GM15510 (cell line): Measurements from ENCODE around the gene CDK1.

Source experiments
- POLR2A ChIP-seq: IDR thresholded peaks from 3 replicates; pipeline ENCODE4 v1.6.1; 2011; ENCODE audit warnings: borderline replicate concordance; ENCODE audit not compliant: insufficient read length; ENCODE audit errors: extremely low read depth

CDK1 gene

DNA sequence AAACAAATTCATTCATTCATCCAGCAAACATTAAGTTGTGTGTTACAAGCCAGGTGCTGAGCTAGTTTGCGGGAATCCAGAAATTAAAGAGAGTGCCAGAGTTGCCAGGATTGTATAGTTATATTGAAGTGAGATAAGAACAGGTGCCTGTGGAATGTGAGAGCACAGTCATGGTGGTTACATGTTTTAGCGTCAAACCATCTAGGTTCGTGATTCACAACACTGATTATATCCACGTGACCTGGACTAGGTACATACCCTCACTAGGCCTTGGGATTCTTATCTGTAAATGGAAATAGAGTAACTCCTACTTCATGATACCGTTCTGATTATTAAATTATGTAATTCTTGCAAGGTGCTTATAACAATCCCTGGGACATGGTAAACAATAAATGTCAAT is 24.5 kb upstream of the CDK1 start:
- no peak for TF ChIP-seq POLR2A

DNA sequence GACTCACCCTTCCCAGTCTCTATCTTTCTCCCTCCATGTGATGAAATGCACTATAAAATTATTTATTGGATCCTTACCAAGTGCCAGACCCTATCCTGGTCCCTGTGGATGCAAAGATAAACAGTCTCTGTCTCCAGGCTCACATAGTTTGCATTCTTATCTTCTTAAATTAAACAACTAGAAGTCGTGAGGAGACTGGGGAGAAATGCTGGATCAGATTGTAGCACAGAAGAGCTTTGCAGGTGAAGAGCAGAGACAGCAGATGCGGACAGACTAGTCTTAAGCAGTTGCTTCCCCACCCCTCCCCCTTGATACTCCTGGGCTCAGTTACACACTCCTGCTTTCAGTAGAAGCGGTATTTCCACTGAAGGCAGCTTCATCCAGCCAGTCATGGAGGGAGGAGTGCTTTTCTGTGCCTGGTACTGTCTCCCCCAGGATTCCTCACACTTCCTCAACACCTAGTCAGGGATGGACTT is 20.8 kb upstream of the CDK1 start:
- TF ChIP-seq POLR2A, result no peak

DNA sequence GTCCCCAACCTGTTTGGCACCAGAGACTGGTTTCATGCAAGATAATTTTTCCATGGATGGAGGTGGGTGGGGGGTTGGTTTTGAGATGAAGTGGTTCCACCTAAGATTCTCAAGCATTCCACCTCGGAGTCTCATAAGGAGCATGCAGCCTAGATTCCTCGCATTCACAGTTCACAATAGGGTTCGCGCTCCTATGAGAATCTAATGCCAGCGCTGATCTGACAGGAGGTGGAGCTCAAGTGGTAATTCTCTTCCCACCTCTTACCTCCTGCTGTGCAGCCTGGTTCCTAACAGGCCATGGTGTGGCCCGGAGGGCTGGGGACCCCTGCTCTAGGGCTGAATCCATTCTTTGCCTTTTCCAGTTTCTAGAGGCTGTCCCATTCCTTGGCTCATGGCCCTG is 19.1 kb upstream of the CDK1 start:
- TF ChIP-seq POLR2A, result no peak

DNA sequence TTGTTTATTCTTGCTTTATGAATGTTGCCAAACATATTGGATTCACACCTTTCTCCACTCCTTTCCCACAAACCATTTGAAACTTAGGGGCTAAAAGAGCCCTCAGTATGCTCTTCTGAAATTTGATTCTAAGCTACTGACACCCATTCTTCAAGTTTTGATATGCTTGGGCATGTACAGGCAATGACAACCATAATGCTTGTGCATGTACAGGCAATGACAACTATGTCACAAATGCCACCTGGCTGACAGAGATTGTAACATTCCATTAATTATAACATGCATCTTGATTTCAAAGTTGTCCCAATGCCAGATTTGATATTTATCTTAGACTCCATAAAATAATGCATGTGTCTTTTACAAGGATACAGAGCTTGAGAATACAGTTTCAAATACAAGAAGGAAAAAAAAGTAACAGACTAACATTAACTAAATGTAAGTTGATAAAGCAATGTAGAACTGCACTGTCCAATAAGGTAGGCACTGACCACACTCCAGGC is 17.5 kb upstream of the CDK1 start:
- no peak for TF ChIP-seq POLR2A

DNA sequence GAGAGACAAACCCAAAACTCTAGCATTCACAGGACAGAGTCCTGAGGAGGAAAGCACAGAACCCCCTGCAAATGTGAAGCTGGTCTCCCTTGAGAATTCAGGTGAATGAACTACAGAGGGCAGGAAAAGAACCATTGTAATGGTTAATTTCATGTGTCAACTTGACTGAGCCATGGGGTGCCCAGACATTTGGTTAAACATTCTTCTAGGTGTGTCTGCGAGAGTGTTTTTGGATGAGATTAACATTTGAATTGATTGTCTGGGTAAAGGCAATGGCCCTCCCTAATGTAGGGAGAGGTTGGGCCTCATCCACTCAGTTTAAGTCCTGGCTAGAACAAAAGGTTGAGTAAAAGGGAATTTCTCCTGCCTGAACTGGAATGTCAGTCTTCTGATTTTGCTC is 15.7 kb upstream of the CDK1 start:
- no peak for TF ChIP-seq POLR2A

DNA sequence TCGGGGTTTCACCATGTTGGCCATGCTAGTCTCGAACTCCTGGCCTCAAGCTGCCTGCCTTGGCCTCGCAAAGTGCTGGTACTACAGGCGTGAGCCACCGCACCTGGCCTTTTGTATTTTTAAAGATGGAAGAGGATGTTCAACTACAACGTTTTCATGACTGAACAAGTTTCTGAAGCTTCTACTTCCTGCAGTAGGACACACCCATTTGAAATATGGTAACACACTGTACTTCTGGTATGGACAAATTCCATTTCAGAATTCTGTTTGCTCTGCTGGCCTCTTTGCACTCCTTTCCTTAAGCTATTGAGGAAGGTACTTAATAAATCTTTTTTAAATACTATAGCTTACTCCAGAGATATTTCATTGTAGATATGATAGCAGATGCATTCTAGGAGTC is 10.9 kb upstream of the CDK1 start:
- no peak for TF ChIP-seq POLR2A

DNA sequence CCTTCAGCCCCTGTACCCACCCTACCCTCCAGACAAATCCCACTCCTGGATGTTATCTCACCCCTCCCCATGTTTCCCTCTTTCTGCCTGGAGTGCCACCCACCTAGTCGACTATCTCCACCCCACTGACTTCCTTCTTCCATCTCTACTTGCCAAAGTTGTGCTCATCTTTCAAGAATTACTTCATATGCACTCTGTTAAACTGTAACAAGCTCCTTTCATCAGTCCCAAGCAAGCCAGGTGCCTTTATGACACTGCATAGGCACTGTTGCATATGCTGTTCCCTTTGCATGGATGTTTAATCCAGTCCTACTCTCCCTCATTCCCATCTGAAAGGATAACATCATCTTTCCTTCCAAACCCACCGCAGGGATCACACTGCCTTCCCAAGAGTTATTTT is 8.9 kb upstream of the CDK1 start:
- TF ChIP-seq POLR2A, result no peak

DNA sequence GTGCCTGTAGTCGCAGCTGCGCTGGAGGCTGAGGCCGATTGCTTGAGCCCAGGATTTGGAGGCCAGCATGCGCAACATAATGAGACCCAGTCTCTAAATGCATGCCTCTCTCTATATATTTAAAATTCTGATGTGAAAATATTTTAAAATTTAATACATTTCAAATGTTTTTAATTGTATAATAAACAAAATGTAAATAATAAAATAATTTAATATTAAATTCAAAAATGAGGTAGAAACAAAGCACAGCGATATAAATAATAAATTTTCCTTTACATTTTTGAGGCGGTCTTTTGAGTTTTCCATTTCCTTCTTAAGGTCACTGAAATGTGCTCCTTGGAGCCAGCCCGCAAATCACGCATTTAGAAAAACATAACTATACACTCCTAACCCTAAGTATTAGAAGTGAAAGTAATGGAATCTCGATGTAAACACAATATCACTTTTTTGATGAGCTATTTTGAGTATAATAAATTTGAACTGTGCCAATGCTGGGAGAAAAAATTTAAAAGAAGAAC is 523 bp upstream of the CDK1 start:
- no peak for TF ChIP-seq POLR2A

DNA sequence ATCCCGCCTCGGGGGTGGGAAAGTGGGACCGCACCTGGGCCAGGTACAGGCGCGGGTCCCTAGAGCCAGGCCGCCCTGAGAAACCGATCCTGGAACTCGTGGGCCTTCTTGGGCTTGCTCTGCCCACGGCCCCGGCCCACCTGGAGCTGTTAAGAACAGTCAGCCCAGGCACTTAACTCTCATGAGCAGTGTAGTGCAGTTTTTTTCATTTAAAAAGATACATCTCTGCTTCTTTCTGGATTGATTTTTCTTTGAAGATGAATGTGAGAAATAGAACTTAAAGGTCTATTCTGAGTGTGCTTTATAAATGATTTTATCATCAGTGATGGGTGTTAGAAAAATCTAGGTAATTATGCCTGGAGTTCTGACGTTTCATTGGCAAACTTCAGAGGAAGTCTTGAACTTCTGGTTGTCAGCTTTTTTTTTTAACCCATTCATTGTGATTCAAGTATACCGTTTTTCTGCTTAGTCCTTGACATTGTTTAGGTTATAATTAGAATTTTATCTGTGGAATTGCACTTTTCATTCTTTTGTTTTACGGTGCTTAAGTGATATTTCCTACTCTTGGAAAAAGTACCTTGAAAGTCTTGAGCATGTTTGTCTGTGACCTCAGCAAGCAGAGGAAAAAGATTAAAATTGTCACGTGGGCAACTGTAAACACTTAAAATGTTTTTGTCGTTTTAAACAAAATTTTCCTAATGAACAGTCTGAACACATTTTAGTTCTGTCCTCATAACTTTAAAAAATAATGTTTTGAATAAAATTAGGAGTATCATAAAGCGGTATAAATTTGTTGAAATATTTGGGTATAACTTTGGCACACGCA is 906 bp downstream of the CDK1 start:
- TF ChIP-seq POLR2A, result no peak

DNA sequence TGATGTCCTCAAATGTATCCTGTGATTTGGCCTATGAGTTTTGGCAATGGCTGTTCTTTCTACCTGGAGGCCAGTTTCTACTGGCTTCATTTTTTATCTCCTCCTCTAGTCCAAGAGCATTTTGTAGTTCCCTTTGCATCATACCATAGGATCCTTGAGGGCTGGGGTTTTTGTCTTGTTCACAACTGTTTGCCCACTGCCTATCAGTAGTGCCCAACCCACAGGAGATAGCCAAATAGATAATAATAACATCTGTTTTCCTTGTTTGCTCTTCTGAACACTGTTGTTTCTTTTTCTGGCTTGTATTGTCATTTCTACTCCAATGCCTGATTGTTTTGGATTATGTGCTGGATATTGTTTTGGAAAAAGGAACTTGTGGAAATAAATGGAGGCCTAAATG is 3.4 kb downstream of the CDK1 start:
- TF ChIP-seq POLR2A, result no peak

DNA sequence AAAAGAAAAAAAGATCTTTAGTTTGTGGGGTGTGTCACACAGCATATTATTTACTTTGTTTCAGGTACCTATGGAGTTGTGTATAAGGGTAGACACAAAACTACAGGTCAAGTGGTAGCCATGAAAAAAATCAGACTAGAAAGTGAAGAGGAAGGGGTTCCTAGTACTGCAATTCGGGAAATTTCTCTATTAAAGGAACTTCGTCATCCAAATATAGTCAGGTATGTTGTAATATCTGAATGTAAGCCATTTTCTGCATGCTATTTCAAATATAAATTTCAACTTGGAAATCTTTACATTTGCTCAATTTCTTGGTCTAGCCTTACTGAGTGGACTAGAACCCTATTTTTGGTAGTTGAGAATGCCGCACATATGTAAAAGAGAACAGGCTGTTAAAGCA is 6.4 kb downstream of the CDK1 start:
- no peak for TF ChIP-seq POLR2A

DNA sequence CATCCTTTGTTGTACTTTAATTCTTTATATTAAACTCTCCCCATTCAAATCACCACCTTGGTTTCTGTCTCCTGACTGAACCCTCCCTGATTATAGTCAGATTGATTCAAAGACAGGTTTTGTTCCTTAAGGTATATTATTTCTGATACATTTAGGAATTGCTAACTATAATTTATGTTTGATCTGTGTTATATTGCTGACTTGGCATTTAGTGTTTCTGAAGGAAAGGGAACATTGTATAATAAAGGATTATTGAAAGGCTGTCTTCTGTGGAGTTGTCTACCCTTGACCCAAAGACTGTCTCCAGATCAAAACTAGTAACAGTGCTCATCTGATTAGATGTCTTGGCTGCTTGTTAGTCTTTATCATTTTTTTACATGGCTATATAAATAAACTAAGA is 10.3 kb downstream of the CDK1 start:
- TF ChIP-seq POLR2A, result no peak

DNA sequence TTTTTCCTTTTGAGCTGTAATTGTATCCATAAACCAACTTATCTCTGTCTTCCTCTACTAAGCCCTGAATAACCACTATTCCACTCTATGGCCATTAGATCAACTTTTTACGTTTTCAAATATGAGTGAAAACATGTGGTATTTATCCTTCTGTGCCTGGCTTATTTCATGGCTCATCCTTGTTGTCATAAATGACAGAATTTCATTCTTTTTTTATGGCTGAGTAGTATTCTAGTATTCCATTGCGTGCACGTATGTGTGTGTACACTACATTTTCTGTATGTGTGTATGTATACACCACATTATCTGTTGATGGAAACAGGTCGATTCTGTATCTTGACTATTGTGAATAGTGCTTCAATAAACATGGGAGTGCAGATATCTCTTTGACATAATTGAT is 11.1 kb downstream of the CDK1 start:
- no peak for TF ChIP-seq POLR2A

DNA sequence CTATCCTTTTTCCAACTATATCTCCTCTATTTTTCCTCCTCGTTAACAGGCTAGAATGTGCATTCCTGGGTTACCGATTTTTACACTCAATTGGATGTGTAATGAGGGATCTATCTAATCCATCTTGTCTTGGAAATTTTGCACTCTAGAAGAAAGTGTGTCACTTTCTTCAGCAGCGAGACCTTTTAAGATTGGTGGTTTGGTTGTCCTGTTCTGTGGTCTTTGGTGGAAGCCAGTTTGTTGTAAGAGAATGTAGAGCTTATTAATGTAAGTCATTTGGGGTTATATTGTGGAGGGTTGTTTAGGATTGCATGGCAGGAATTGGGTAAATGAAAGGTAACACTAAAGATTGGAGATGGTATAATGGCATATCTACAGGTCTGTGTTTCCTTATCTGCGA is 16.7 kb downstream of the CDK1 start:
- no peak for TF ChIP-seq POLR2A

DNA sequence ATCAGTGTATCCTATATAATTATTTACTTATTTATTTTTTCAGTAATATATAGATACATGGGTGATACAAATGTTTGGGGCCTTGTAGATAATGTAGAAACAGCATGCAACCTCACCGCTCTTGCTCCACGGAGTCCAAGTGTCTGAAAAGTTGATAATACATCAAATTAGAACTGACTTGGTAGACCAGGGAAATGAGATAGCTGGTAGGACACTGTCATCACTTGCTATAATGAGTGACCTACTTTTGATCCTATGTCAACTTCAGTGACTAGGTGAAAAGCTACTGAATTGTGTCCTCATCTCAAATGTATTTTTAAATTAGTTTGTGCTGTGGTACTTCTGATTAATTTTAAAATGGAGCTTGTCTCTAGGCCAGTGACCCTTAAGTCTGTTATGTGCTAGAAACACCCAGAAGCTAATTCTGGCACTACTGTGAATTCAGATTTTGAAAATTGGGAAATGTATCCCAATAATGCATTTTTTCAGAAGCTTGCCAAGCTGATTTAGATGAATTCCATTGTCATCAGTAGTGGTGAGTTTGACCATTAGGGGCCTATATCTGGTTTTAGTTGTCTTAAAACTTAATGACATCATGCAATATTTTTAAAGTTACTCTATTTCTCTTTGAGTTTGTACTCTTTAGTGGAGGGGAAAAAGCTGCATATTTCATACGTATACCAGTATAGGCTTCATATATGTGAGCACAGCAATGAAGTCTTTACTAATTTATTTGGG is 17.4 kb downstream of the CDK1 start:
- no peak for TF ChIP-seq POLR2A
